Stimulated activated CD4-positive, alpha-beta T cell treated with anti-CD3 and anti-CD28 coated beads, TNF-alpha, amount 100 ng/mL, for 4 hours (primary cell): Measurements from ENCODE around the gene GSC2.
"Not testable (repeated sequence)": the region's sequence is repeated elsewhere in the genome, so short reads cannot be mapped to it uniquely, and the experiment has no call there.

Experiments used
- DNase-seq, 3 experiments: peaks; one replicate each; pipeline ENCODE4 v3.0.0-alpha.2; 2020; ENCODE audit warnings: low read depth in 3 of 3

GSC2 gene

GRCh38 chr22:19178065-19178656 lies 28.1 kb upstream of the GSC2 start:
- peak in 2 of 3 experiments; percentile 38 to 48 for DNase-seq

GRCh38 chr22:19177164-19178064 lies 27.3 kb upstream of the GSC2 start:
- no peak for DNase-seq

DNA sequence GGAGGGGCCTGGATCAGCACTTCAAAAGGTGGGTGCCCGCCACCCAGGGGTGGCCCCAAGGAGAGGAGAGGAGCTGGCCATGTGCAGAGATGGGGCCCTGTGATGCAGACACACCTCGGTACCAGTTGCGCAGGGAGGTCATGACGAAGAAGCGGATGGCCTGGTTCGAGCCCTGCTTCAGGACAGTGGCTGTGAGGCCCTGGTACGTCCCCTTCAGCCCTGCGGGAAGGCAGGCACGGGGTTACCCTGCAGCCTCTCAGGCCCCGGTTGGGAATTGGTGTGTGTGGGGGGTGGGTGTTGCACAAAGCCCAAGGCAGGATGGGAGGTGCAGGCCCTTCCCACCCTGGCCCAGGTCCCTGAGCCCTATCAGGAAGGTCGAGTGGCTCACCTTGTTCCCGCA lies 26.6 kb upstream of the GSC2 start:
- no peak for DNase-seq

DNA sequence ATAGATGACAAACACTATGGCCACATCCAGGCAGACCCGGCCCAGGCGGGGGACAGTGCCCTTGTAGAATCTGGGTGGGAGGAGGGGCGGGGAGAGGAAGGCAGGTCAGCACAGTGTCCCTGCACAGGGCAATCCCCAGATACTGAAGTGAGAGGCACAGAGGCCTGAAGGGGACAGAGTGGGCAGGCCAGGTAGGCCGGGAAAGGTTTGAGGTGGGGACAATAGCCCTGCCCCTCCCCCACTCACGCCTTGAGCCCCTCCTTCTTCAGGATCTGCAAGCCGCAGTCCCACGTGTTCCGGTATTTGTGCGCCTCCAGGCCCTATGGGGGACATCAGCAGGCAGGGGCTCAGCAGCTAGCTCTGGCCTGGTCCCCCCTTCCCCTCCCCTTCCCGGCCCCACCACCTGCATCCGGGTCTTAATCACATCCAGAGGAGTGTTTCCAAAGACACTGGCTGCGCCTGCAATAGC lies 26.1 kb upstream of the GSC2 start:
- DNase-seq: no peak

DNA sequence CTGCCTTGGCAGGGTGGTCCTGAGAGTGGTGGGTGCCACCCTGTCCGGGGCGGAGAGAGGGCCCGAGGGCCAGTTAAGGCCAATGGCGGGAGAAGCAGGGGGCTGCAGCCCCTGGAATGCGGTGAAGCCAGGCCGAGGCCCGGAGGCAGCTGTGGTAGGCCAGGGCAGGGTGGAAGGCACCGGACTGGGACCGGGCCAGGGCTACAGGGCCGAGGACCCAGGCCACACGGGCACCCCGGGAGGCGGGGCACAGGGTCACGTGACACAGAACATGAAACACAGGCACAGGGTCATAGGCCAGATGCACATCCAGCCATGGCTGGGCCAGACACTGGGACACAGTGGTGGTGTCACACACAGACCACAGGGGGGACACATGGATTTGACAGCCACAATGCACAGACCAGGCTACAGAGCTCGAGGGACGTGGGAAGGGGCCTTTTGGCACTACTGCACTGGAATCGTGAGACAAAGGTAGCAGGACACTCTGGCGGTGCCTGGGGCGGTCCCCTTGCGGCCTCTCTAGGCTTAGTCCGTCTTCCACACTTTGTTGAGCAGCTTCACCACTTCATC lies 25.6 kb upstream of the GSC2 start:
- DNase-seq: no peak

DNA sequence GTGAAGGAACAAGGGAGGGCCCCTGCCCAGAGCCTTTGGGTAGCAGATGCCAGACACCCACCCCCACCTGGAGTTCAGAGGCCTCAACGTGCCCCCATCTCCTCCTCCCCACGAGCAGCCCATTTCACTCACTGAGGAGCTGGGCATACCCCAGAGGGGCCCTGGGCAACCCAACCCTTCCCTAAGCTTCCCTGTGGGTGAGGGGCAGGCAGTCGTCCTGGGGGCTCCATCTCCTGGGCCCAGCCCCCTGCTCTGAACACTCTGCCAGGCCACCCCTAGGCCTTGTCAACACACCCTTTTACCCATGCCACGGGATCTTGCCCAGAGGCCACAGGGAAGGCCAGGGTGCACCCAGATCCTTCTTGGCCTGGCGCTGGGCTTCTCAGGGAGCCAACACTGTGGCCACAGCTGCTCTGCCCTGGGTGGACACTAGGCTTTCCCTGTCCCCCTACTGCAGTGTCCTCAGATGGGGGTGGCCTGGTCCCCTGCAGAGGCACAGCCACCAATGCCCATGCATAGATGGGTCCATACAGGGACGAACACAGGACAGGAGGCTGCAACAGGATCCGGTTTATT lies 25.0 kb upstream of the GSC2 start:
- no peak for DNase-seq

DNA sequence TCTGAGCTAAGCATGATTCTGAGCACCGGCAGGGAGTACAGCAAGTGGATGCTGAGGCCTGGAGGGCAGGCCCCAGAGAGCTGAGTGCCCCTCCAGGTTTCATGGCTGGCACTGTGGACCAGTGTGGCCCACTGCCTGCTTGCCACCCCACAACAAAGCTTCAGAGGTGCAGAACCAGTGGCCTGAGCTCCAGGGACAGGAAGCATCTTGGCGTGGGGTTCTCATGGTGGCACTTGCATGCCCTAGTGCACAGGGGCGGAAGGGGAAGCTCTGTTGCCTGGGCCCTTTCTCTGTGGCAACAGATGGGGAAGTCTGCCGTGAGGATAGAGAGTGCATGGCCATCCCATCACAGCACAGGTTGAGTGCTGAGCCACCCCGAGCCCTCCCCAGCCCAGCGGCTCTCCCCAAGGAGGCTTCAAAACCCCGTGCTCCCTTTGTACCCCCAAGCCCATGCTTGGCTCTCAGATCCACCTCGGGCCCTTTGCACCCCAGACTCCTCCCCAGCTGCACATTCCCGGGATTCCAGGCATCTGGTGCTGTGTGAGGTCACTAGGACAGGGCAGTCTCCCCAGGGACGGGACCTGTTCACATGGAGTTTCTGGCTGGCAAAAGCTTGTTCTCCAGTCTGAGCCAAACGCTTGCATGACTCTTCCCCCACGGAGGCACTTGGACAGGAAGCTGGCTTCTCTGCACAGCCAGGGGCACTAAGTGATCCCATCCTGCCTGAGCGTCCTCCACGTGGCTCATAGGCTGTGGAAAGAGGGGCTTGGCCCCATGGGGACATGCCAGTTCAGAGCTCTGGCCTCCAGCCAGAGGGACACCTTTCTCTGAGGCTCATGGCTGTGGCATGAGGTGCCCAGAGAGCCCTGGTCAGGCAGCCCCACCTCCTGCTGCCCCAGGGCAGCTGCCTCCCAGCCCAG lies 24.3 kb upstream of the GSC2 start:
- DNase-seq: no peak

GRCh38 chr22:19173047-19174035 lies 23.2 kb upstream of the GSC2 start:
- no peak for DNase-seq

DNA sequence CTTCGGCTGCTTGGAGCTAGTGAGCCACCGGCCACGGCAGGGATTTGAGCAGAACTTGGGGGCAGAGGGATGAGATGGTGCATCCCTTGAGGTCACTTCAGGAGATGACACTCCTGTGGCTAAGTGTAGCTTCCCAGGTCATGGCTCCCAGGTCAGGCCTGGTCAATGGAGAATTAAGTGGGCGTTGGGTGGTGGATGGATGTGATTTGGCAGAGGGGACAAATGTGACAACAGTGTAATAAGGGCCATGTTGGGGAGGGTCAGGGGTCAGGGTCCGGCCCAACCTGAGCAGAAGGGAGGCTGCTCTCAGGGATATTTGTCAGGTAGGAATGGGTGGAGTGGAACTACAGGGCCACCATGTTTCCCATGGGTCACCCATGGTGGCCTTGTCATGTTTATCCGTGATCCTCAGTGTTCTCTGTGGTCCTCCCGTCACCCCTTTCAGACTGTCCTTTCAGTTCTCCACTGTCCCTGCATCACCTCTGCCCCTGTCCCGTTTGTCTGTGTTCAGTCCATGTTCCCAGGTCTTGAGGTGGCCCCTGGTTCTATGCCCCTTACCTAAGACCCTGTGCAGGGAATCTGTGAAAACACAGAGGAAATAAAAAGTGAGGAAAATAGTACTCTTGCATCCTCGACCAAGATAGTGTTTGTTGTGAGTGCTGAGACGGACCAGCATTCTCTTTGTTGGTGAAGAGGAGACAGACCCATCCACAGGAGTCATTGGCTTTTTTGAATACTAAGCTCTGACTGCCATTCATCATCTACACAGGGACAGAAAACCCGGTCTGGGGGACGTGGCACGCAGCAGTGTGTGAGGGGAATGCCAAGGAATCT lies 22.3 kb upstream of the GSC2 start:
- no peak for DNase-seq

DNA sequence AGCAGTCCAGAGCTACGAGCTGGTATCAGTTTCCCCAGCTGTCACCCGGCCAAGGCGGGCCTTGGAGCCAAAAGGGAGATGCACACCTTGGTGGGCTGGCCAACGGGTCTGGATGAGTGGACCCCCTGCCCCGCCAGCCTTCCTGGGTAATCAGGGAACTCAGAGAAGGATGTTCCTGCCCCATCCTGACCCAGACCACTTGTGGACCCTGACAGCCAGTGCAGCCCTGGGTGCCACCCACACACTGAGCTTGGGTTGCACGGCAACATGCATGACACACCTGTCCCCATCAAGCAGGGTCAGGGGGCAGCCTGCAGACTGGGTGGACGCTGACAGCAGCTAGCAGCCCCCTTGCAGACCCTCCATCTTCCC lies 19.8 kb upstream of the GSC2 start:
- DNase-seq: no peak

GRCh38 chr22:19169002-19169946 lies 19.2 kb upstream of the GSC2 start:
- DNase-seq: no peak

GRCh38 chr22:19168088-19168890 lies 18.2 kb upstream of the GSC2 start:
- DNase-seq: no peak

DNA sequence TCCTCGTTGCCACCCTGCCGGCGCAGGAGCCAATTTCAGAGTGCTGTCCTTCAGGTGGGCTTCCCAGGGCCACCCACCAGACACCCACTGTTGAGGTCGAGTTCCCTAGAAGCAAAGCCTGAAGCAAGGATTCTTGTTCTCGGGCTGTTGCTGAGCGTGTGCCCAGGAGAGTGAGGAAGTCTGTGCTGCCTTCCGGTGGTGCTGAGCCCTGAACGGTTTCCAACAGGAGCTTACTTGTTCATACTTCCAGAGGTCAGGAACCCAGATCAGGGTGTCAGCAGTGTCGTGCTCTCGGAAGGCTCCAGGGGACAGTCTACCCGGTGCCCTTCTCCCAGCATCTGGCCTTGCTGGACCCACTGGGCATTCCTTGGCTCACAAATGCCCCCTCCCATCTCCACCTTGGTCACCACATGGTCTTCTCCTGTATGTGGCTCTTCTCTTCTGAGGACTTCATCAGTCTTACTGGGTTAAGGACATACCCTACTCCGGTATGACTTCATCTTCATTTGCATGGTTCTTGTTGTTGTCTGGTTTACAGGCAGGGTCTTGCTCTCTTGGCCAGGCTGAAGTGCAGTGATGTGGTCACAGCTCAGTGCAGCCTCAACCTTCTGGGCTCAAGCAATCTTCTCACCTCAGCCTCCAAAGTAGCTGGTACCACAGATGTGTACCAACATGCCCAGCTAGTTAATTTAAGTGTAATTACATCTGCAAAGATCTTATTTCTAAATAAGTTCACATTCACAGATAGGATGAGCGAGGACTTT lies 17.2 kb upstream of the GSC2 start:
- DNase-seq: no peak

GRCh38 chr22:19166421-19166820 lies 16.3 kb upstream of the GSC2 start:
- DNase-seq: no peak

GRCh38 chr22:19164425-19164824 lies 14.3 kb upstream of the GSC2 start:
- no peak for DNase-seq

- not testable (repeated sequence) for DNase-seq
Observed at GRCh38 chr22:19158649-19159048, 8.6 kb upstream of the GSC2 start.

GRCh38 chr22:19156109-19156508 lies 6.0 kb upstream of the GSC2 start:
- DNase-seq: not testable (repeated sequence)
